Right lobe of liver (tissue), 4 donors: ENCODE results near the gene SH2B2.

Experiments
- CTCF ChIP-seq, 4 donors: fragments of 200-600 bp in 3 of 4; fragments of 450-650 bp in 1 of 4; IDR thresholded peaks; one replicate each; pipeline versions ENCODE4 v1.5.1 to v1.8.0; 2016 to 2022; ENCODE audit warnings: antibody characterized with exemption in 4 of 4, mild to moderate bottlenecking in 2 of 4
- POLR2A ChIP-seq: fragments of 450-650 bp; IDR thresholded peaks from one replicate; pipeline ENCODE4 v1.6.1; 2017; ENCODE audit warnings: antibody characterized with exemption, mild to moderate bottlenecking
- donor health status: DM: no; HTN: no; CAD: no.
- donor health status: DM: no; HTN: no; CAD: no.
- donor health status: DM: no; HTN: yes; CAD: no.

- TF ChIP-seq CTCF (IDR thresholded peaks at IDR 0.05) (no peak), POLR2A (peak; percentile 67)
These were observed at the start of gene SH2B2 for GRCh38 chr7:102286237-102287110.
